Panc1 (cell line): ENCODE data around the gene SNAP25. TPM values are rescaled to one million over a fixed set of nuclear protein-coding genes. Genes with fewer than 3 reads are reported as not detected.

ENCODE experiments used
- ATAC-seq: fragments of 200-7000 bp; cut with Tn5 transposase; 2 replicates; pipeline ENCODE4 v1.9.1; 2020; ENCODE audit warnings: mild to moderate bottlenecking, moderate library complexity
- BruUV-seq: library from RNA; stranded (reverse); fragments of 400-500 nt; replicated peaks from 2 replicates; lab custom pipeline; 2021; lab: Mats Ljungman, UMichigan
- CTCF ChIA-PET: fragments of 300-600 bp; sonication (Branson Sonifier 250); formaldehyde crosslinking; loops from one replicate; lab custom pipeline; 2022; ENCODE audit warnings: antibody characterized with exemption; lab: Charles Lee
- POLR2A ChIA-PET: fragments of 300-600 bp; sonication (Branson Sonifier 250); formaldehyde crosslinking; loops from one replicate; lab custom pipeline; 2022; ENCODE audit warnings: antibody characterized with exemption; lab: Charles Lee
- DNase-seq: peaks from one replicate; pipeline ENCODE4 v3.0.0-alpha.2; 2010; ENCODE audit warnings: low read depth, low spot score
- H3K27ac ChIP-seq: 2 replicates; pipeline ENCODE4 v1.5.1; 2011; ENCODE audit warnings: mild to moderate bottlenecking, low read length, inconsistent platforms
- H3K27me3 ChIP-seq: fragments of 200-500 bp; sonication (Bioruptor generic); 2 replicates; pipeline ENCODE4 v1.6.0; 2014; ENCODE audit warnings: low read length, inconsistent platforms; ENCODE audit not compliant: control insufficient read depth, insufficient read depth
- H3K36me3 ChIP-seq: fragments of 200-500 bp; sonication (Bioruptor generic); 2 replicates; pipeline ENCODE4 v1.5.1; 2014; ENCODE audit warnings: inconsistent platforms, mild to moderate bottlenecking, low read length, moderate library complexity; ENCODE audit not compliant: control insufficient read depth, insufficient read depth
- H3K4me1 ChIP-seq: 2 replicates; pipeline ENCODE4 v1.5.1; 2011; ENCODE audit warnings: inconsistent platforms, mild to moderate bottlenecking, low read length, moderate library complexity; ENCODE audit not compliant: control insufficient read depth, insufficient read depth
- H3K4me3 ChIP-seq, 2 experiments: 2 replicates each; pipeline ENCODE4 v1.5.1; 2011 to 2012; ENCODE audit warnings: low read depth in 2 of 2, low read length in 2 of 2, mild to moderate bottlenecking in 2 of 2, inconsistent platforms in 1 of 2, moderate library complexity in 1 of 2
- H3K9me3 ChIP-seq: fragments of 200-500 bp; sonication (Bioruptor generic); 2 replicates; pipeline ENCODE4 v1.5.1; 2014; ENCODE audit warnings: low read depth, mild to moderate bottlenecking, inconsistent platforms, low read length, moderate library complexity; ENCODE audit not compliant: control insufficient read depth, insufficient read depth
- CTCF ChIP-seq: fragments of 450-650 bp; IDR thresholded peaks from 2 replicates; pipeline ENCODE4 v1.5.1; 2017; ENCODE audit warnings: mild to moderate bottlenecking
- POLR2AphosphoS5 ChIP-seq: IDR thresholded peaks from 2 replicates; pipeline ENCODE4 v1.6.1; 2012; ENCODE audit warnings: mild to moderate bottlenecking, low read depth, low read length, moderate library complexity
- REST ChIP-seq, 2 experiments: IDR thresholded peaks; 2 replicates each; pipeline ENCODE4 v1.6.1; 2011 to 2012; ENCODE audit warnings: low read depth in 2 of 2, control low read depth in 1 of 2, low read length in 1 of 2, mild to moderate bottlenecking in 1 of 2, moderate library complexity in 1 of 2; ENCODE audit not compliant: insufficient read depth in 1 of 2
- SIN3A ChIP-seq: IDR thresholded peaks from 2 replicates; pipeline ENCODE4 v1.6.1; 2012; ENCODE audit warnings: low read depth, mild to moderate bottlenecking, low read length, moderate library complexity, borderline replicate concordance; ENCODE audit not compliant: insufficient read depth
- TCF7L2 ChIP-seq: IDR thresholded peaks from 2 replicates; pipeline ENCODE4 v1.6.1; 2011; ENCODE audit warnings: mild to moderate bottlenecking, low read depth, low read length, inconsistent platforms
- in situ Hi-C: cut with HindIII; loops from 2 replicates; pipeline ENCODE4 v1.10.0; 2016; ENCODE audit warnings: low sequenced_read_pairs, low pct_unique_long_range_greater_than_20kb
- intact Hi-C: fragments of 100-400 bp; cut with micrococcal nuclease; formaldehyde crosslinking; loops from one replicate; pipeline ENCODE4 v1.10.0; 2022; ENCODE audit not compliant: unreplicated experiment
- total RNA-seq: library from RNA; stranded (reverse); gene quantifications from one replicate; pipeline ENCODE4 v1.2.1, GENCODE V29; 2021; ENCODE audit not compliant: unreplicated experiment

The SNAP25 gene
- total RNA-seq, 1 experiment from 2014 or later = 0.69 TPM

GRCh38 chr20:10253780-10254179, 35.1 kb downstream of the SNAP25 start:
- no peaks in the 10 kb centered on the region for H3K4me1 ChIP-seq
- CTCF ChIA-PET = no interaction called here
- no peak for TF ChIP-seq SIN3A
- no peak for TF ChIP-seq TCF7L2
- no peak for TF ChIP-seq POLR2AphosphoS5
- no peak for TF ChIP-seq REST (IDR thresholded peaks at IDR 0.05; ENCODE audit: insufficient read depth in 1 of 2, low read depth in 2 of 2, low read length in 1 of 2)
- no peak for TF ChIP-seq CTCF
- H3K4me3 ChIP-seq = no peak overlapping the region
- in situ Hi-C loops = no loop called here
- H3K9me3 ChIP-seq = no peaks in the 10 kb centered on the region
- POLR2A ChIA-PET = no interaction called here
- H3K27me3 ChIP-seq = no peaks in the 10 kb centered on the region
- intact Hi-C loops = no loop called here
- ATAC-seq (no peak), DNase-seq (no peak)
- no peaks in the 10 kb centered on the region for H3K36me3 ChIP-seq
- BruUV-seq = no TSS peak
- no peak overlapping the region for H3K27ac ChIP-seq

GRCh38 chr20:10255846-10256245, 37.2 kb downstream of the SNAP25 start:
- H3K9me3 ChIP-seq = no peaks in the 10 kb centered on the region
- ChIA-PET CTCF (no interaction called here), POLR2A (no interaction called here)
- no peaks in the 10 kb centered on the region for H3K36me3 ChIP-seq
- intact Hi-C loops = no loop called here
- BruUV-seq = no TSS peak
- TF ChIP-seq CTCF = no peak
- no peak for TF ChIP-seq REST (IDR thresholded peaks at IDR 0.05; ENCODE audit: insufficient read depth in 1 of 2, low read depth in 2 of 2, low read length in 1 of 2)
- no peak for TF ChIP-seq POLR2AphosphoS5
- TF ChIP-seq TCF7L2 = no peak
- TF ChIP-seq SIN3A = no peak
- H3K27ac ChIP-seq = no peak overlapping the region
- ATAC-seq (no peak), DNase-seq (no peak)
- no peaks in the 10 kb centered on the region for H3K4me1 ChIP-seq
- no peaks in the 10 kb centered on the region for H3K27me3 ChIP-seq
- no peak overlapping the region for H3K4me3 ChIP-seq
- in situ Hi-C loops = no loop called here
